SHP77 (cell line): ENCODE measurements around the gene BNC2.

Source experiments
- DNase-seq, 2 experiments: peaks; one replicate each; lab custom pipeline; 2025; lab: John Stamatoyannopoulos, UW

Gene BNC2

GRCh38 chr9:16628413-16628812 is 242.1 kb downstream of the BNC2 start:
- DNase-seq: no peak

DNA sequence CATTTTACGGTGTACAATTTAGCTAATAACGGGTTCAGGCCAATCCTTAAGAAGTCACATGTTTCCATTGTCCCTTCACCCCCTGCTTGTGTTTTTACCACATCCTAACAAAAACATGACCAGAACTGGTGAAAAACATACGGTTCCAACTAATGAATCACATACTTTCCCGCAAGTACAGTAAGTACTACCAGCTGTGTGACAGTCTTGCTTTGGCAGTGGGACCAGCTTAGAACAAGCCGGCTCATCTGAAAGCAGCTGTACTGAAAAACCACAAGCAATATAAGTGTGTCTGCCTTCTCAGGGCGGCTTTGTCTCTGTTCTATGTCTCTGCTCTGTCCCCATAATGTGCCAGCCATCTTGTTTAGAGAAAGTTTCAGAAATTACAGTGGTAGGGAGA is 242.5 kb downstream of the BNC2 start:
- DNase-seq: no peak

DNA sequence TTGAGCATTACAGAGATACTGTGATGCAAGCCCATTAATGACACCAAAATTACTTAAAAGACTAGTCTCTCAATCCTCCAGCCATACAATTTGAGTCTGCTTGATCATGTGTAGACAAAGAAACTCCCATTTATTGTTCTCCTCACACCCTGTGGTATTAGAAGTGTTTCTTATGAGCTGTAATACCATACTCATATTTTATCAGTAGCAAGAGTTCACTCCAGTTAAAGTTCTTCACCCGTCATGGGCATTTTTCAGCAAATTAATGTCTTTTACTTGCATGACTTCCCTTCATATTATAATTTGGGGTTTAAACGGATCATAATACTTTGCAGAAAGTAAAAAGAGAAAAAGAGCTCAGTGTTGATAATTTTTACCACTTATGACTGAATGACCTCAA is 242.9 kb downstream of the BNC2 start:
- no peak for DNase-seq

DNA sequence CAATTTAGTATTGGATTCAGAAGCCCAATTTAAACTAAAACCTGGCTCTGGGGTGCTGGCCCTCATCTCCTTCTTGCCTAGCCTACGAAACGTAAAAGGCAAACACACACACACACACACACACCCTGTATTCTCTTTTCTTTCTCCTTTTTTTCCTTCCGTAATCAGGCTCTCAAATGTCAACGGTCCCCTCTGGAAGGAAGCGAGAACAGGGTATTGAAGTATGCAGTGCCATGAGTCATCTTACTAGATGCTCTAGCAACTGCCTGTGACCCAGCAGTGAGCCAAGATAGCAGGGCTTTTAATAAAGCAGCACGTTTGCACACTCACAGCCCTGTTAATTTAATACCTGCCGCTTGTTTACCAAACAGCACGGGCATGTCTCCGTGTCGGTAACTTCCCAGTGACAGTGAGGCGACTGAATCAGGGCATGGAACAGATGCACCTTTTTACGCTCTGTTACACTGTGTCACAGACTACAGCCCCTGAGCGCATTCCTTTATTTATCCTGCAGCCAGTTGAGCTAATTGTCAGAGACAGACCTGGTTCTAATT is 243.8 kb downstream of the BNC2 start:
- DNase-seq: no peak

GRCh38 chr9:16625811-16626210 is 244.7 kb downstream of the BNC2 start:
- DNase-seq: no peak

- DNase-seq: no peak
These were observed 245.3 kb downstream of the BNC2 start for GRCh38 chr9:16625161-16625631.

DNA sequence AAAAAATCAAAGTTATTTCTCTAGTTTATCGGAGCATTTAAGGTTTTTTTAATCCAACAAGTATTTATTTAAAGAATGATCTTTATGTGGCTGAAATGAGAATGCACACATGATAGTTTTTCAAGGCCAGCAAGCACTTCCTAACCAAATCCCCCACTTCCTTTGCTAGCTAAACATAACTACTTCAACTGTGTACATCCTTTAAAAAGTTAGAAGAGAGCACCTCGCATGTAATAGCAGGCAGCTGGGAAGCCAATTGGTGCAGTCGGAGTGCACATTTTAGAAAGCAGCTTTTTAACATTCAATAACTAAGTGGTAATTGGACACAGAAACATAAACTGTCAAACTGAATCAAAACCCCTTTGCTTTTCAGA is 245.7 kb downstream of the BNC2 start:
- no peak for DNase-seq

GRCh38 chr9:16623989-16624743 is 246.3 kb downstream of the BNC2 start:
- DNase-seq: no peak

DNA sequence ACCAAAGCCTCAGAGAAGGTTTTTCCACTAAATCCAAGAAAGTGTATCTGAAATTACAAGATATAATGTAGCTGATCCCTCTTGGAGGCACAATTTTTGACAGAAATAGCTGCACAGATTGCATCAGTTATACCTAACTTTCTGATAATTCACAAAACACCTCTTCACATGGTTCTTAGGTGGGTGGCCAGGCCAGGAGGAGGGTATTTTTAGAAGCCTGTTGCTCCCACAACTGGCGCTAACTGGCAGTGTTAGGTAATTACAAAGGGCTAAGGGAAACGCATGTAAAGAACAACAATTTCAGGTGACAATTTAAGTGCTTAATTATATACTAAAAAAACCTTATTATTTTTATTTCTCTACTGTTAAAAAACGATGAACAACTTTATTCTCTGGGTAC is 247.9 kb downstream of the BNC2 start:
- no peak for DNase-seq

DNA sequence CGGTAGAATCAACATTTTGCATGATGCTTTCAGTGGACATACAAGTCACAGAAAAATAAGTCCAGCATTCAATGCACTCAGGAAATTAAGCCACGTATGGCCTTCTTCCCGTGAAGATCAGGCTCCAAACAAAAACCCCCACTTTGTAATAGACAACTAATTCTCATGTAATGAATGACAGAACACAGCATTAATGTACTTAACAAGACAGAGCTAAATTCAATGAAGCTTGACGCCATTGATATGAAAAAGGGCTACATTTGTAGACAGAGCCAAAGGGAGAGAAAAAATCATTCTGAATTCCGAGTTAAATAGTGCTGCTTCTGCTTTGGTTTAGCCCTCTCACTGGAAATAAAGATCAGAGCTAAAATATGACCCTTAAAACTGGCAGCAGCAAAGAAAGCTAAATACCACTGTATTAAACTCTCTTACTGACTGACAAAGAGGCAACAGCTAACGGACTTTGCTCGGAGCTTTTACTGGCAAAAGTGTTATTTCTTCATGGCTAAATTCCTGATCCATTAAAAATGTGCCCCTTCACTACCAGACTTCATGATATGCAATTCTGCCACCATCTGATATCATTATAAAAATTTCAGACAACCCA is 250.5 kb downstream of the BNC2 start:
- DNase-seq: no peak

DNA sequence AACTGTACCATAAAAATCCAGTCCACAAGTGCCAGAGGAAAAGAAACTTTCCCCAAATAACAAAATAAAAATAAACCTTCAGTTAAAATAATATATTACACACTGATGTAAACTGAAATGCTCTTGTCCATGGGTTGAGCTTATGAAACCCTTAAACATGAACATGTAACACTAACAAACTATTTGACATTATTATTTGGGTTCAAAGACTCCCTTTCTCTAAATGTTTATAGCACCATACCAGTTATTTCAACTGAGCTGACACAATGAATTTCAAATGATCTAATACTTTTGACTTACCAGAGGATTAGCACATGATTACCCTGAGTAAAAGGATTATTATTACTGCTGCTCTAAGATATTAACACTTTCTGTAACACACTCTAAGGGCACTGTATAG is 251.1 kb downstream of the BNC2 start:
- DNase-seq: no peak

DNA sequence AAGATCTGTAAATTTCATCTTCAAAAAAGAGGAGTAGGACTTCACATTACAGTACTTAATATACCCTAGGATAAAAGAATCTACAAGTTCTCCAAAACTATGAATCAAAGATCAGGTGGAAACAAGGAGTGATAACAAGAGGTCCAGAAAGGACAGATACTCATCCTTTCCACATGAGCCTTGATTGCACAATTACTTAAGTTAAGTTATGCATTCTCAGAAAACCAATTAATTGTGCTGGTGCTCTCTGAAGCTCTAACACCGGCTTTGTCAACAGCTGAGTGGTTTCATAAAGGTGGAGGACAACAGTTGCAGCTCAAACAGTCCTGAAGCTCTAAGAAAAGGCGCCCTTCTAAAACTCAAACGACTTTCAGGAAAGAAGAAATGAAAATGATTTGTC is 251.9 kb downstream of the BNC2 start:
- no peak for DNase-seq

GRCh38 chr9:16616686-16617085 is 253.8 kb downstream of the BNC2 start:
- no peak for DNase-seq

- no peak for DNase-seq
These were observed 255.0 kb downstream of the BNC2 start for GRCh38 chr9:16615451-16615850.

- no peak for DNase-seq
These were observed 256.9 kb downstream of the BNC2 start for GRCh38 chr9:16613605-16614004.

- DNase-seq: no peak
These were observed 257.4 kb downstream of the BNC2 start for GRCh38 chr9:16613051-16613450.

- DNase-seq: no peak
These were observed 257.8 kb downstream of the BNC2 start for GRCh38 chr9:16612627-16613026.

GRCh38 chr9:16611983-16612382 is 258.5 kb downstream of the BNC2 start:
- no peak for DNase-seq

- no peak for DNase-seq
These were observed 259.5 kb downstream of the BNC2 start for GRCh38 chr9:16611001-16611400.

GRCh38 chr9:16610538-16610937 is 259.9 kb downstream of the BNC2 start:
- DNase-seq: no peak

DNA sequence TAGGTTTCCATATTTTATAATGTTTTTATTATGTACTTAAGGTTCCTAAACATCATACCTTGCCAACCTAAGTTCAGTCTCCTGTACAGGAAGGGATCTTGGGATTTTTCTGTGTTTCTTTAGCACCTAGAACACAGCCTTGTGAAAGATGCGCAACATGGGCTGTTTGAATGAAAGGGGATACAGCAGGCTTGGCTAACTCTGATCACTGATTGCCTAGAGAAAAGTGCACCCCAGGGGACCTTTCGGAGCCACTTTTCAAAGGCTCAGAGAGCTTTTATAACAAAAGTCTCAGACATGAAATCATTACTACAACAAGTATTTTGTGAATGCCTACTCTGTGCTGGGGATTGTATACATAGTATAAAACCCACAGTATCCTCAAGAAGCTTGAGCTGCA is 261.6 kb downstream of the BNC2 start:
- no peak for DNase-seq

DNA sequence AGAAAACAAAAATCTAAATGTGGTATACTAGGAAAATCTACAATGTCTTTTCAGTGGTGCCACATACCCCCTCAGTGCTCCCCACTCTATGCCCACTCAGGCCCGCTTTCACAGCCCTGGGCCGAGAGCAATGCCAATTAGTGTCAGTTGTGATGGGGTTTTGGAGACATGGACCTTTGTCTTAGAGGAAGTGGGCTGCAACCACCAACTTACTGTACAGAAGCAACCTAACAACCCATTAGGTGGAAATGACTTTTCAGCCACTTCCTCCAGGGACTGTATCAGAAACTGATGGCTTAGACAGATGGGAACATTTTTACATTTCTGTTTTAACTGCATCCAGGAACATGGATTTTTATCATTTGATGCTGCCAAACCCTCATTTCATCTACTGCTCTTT is 268.0 kb downstream of the BNC2 start:
- DNase-seq: no peak

DNA sequence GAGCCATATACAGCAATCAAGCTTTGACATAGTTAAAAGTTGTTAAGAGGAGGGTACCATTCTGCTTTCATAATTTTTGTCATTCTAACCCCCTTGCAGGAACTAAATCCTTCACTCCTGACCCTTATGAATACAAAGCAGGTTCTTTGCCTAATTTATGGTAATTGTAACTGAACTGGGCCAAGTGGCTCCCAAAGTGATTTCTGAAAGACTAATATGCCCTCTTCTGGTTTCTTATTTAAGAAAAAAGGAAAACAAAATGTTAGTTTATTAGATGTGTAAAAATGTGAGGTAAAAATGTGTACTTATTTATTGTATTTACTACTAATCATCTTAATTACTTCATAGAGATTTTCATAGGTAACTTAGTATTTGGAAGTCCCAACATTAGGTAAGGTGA is 268.5 kb downstream of the BNC2 start:
- DNase-seq: no peak

DNA sequence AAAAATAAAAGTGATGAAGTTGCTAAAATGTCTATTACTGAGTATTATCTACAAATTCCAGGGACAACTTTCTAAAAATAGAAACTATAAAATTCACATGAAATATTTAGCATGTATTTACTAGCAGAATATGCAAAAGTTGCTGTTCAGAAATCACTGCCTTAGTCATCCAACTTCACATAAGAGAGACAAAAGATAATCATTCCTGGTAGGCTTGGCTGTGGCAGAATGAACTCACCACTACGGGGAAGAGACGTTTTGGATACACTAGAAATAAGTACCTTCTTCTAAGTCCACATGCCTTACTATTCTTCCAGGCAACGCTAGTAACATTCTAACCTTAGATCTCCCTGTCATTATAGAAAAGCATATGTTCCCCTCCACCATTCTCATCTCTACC is 272.2 kb downstream of the BNC2 start:
- DNase-seq: no peak
